IMR-90 (cell line): ENCODE results near the gene ZBTB7B. TPM values are rescaled to one million over a fixed set of nuclear protein-coding genes. Genes with fewer than 3 reads are reported as not detected.

Experiments
- ATAC-seq: fragments of 200-7000 bp; cut with Tn5 transposase; 2 replicates; pipeline ENCODE4 v1.9.1; 2020; ENCODE audit warnings: low read depth, mild to moderate bottlenecking, moderate library complexity
- BruUV-seq: library from RNA; stranded (reverse); fragments of 400-500 nt; replicated peaks from 2 replicates; lab custom pipeline; 2021; lab: Mats Ljungman, UMichigan
- CTCF ChIA-PET: fragments of 300-600 bp; formaldehyde crosslinking; extraction: SDS; loops from one replicate; lab custom pipeline; 2021; ENCODE audit warnings: antibody characterized with exemption; lab: Yijun Ruan, JAX
- POLR2A ChIA-PET: fragments of 300-600 bp; sonication (Branson Sonifier 250); formaldehyde crosslinking; loops from one replicate; lab custom pipeline; 2022; ENCODE audit warnings: antibody characterized with exemption; ENCODE audit not compliant: unreplicated experiment; lab: Charles Lee
- DNase-seq: peaks from one replicate; pipeline ENCODE4 v3.0.0; 2013
- H2AFZ ChIP-seq: replicated peaks from 2 replicates; pipeline ENCODE3; 2013; ENCODE audit warnings: low read length, mild to moderate bottlenecking; ENCODE audit not compliant: poor library complexity
- H2AK5ac ChIP-seq: 2 replicates; pipeline ENCODE4 v1.6.1; 2013; ENCODE audit warnings: low read depth, low read length, inconsistent platforms
- H2AK9ac ChIP-seq: replicated peaks from 2 replicates; pipeline ENCODE3; 2013; ENCODE audit warnings: mild to moderate bottlenecking, low read depth, low read length, moderate library complexity; ENCODE audit not compliant: poor library complexity
- H2BK120ac ChIP-seq: 2 replicates; pipeline ENCODE4 v1.6.1; 2013; ENCODE audit warnings: low read depth, low read length, inconsistent platforms
- H2BK15ac ChIP-seq: 3 replicates; pipeline ENCODE4 v1.6.1; 2013; ENCODE audit warnings: low read depth, low read length, inconsistent platforms
- H2BK20ac ChIP-seq: 2 replicates; pipeline ENCODE4 v1.6.1; 2013; ENCODE audit warnings: low read depth, mild to moderate bottlenecking, inconsistent platforms, low read length, moderate library complexity
- H2BK5ac ChIP-seq: 2 replicates; pipeline ENCODE4 v1.6.1; 2013; ENCODE audit warnings: mild to moderate bottlenecking, low read depth, low read length, inconsistent platforms; ENCODE audit not compliant: poor library complexity, severe bottlenecking
- H3K14ac ChIP-seq: replicated peaks from 2 replicates; pipeline ENCODE4 v1.6.1; 2013; ENCODE audit warnings: low read depth, low read length, inconsistent platforms
- H3K18ac ChIP-seq: 2 replicates; pipeline ENCODE4 v1.6.1; 2013; ENCODE audit warnings: low read depth, low read length, control low read depth
- H3K23ac ChIP-seq: 2 replicates; pipeline ENCODE4 v1.6.1; 2013; ENCODE audit warnings: low read depth, low read length, inconsistent platforms
- H3K27ac ChIP-seq: 2 replicates; pipeline ENCODE4 v1.5.1; 2013; ENCODE audit warnings: mild to moderate bottlenecking, control low read depth, low read length; ENCODE audit not compliant: insufficient read depth
- H3K27me3 ChIP-seq: 2 replicates; pipeline ENCODE4 v1.6.1; 2013; ENCODE audit warnings: low read length; ENCODE audit not compliant: control insufficient read depth, insufficient read depth
- H3K36me3 ChIP-seq: 2 replicates; pipeline ENCODE4 v1.6.1; 2013; ENCODE audit warnings: low read length, mixed read lengths; ENCODE audit not compliant: control insufficient read depth, insufficient read depth
- H3K4ac ChIP-seq: 2 replicates; pipeline ENCODE4 v1.6.1; 2013; ENCODE audit warnings: low read depth, low read length, inconsistent platforms
- H3K4me1 ChIP-seq: 2 replicates; pipeline ENCODE4 v1.6.1; 2013; ENCODE audit warnings: low read length, mixed read lengths; ENCODE audit not compliant: control insufficient read depth, insufficient read depth
- H3K4me2 ChIP-seq: 2 replicates; pipeline ENCODE4 v1.6.1; 2013; ENCODE audit warnings: low read depth, mild to moderate bottlenecking, control low read depth, low read length, moderate library complexity
- H3K4me3 ChIP-seq: 2 replicates; pipeline ENCODE4 v1.5.1; 2013; ENCODE audit warnings: low read depth, mild to moderate bottlenecking, control low read depth, low read length, moderate library complexity; ENCODE audit not compliant: insufficient read depth
- H3K56ac ChIP-seq: 2 replicates; pipeline ENCODE4 v1.6.1; 2013; ENCODE audit warnings: low read length, inconsistent platforms; ENCODE audit not compliant: insufficient read depth; ENCODE audit errors: extremely low read depth
- H3K79me1 ChIP-seq, 2 experiments: 2 replicates each; pipeline ENCODE4 v1.6.1; 2013; ENCODE audit warnings: low read length in 2 of 2, inconsistent platforms in 1 of 2, low read depth in 1 of 2
- H3K9ac ChIP-seq: 2 replicates; pipeline ENCODE4 v1.6.1; 2013; ENCODE audit warnings: low read depth, low read length, control low read depth
- H3K9me1 ChIP-seq: 2 replicates; pipeline ENCODE4 v1.6.1; 2013; ENCODE audit warnings: low read length, inconsistent platforms; ENCODE audit not compliant: insufficient read depth
- H3K9me3 ChIP-seq: 2 replicates; pipeline ENCODE4 v1.6.1; 2013; ENCODE audit warnings: low read length; ENCODE audit not compliant: control insufficient read depth, insufficient read depth
- H4K20me1 ChIP-seq: 2 replicates; pipeline ENCODE4 v1.6.1; 2013; ENCODE audit warnings: low read length, inconsistent platforms; ENCODE audit not compliant: insufficient read depth
- H4K5ac ChIP-seq: 2 replicates; pipeline ENCODE4 v1.6.1; 2013; ENCODE audit warnings: mild to moderate bottlenecking, low read depth, low read length, control low read depth
- H4K8ac ChIP-seq, 2 experiments: 2 replicates each; pipeline ENCODE4 v1.6.1; 2013; ENCODE audit warnings: low read depth in 2 of 2, low read length in 2 of 2, control low read depth in 1 of 2, inconsistent platforms in 1 of 2
- H4K91ac ChIP-seq: 2 replicates; pipeline ENCODE4 v1.6.1; 2013; ENCODE audit warnings: low read depth, low read length, inconsistent platforms; ENCODE audit not compliant: insufficient read depth
- CEBPB ChIP-seq: IDR thresholded peaks from 2 replicates; pipeline ENCODE4 v1.6.1; 2012; ENCODE audit warnings: low read depth, low read length, improper control_type of control experiment
- CHD1 ChIP-seq: IDR thresholded peaks from 2 replicates; pipeline ENCODE4 v1.6.1; 2012; ENCODE audit warnings: low read depth, low read length, improper control_type of control experiment
- CTCF ChIP-seq: conservative IDR thresholded peaks from 2 replicates; pipeline ENCODE4 v1.5.1; 2012; ENCODE audit warnings: mild to moderate bottlenecking, low read depth, low read length, improper control_type of control experiment
- ELK1 ChIP-seq: fragments of 150-350 bp; IDR thresholded peaks from 2 replicates; pipeline ENCODE4 v1.6.1; 2016; ENCODE audit warnings: low read depth, mild to moderate bottlenecking, low read length, moderate library complexity, borderline replicate concordance
- RCOR1 ChIP-seq: IDR thresholded peaks from 2 replicates; pipeline ENCODE4 v1.6.1; 2012; ENCODE audit warnings: mild to moderate bottlenecking, low read length, improper control_type of control experiment; ENCODE audit not compliant: insufficient replicate concordance
- WGBS, 2 experiments: methylation state at CpG; one replicate each; pipeline versions ENCODE4 v1.1.5 to v1.1.7; 2013; ENCODE audit warnings: missing lambda C conversion rate in 2 of 2; ENCODE audit not compliant: insufficient read length in 1 of 2; ENCODE audit errors: extremely low coverage in 2 of 2; 5-methylcytosine and 5-hydroxymethylcytosine counted together
- dilution Hi-C: fragments of 300-500 bp; cut with HindIII; formaldehyde crosslinking; loops from one replicate; pipeline ENCODE4 v1.14.3; 2018; ENCODE audit warnings: low sequenced_read_pairs; ENCODE audit not compliant: unreplicated experiment
- in situ Hi-C: fragments of 300-500 bp; cut with MboI; formaldehyde crosslinking; loops from 3 replicates; pipeline ENCODE4 v1.14.3; 2019; ENCODE audit warnings: low sequenced_read_pairs, inconsistent platforms, mixed read lengths
- intact Hi-C: fragments of 100-400 bp; cut with micrococcal nuclease; formaldehyde crosslinking; loops from 2 replicates; pipeline ENCODE4 v1.10.0; 2022
- polyA plus RNA-seq, 3 experiments: library from polyadenylated mRNA; depleted of rRNA; stranded (reverse); fragments of >200 nt; gene quantifications; 2 replicates each; pipeline ENCODE4 v1.2.3, GENCODE V29; 2012; ENCODE audit warnings: low replicate concordance in 1 of 3
- total RNA-seq: library from RNA; depleted of rRNA; stranded (reverse); fragments of >200 nt; gene quantifications from 2 replicates; pipeline ENCODE4 v1.2.3, GENCODE V29; 2012

The ZBTB7B gene
- total and polyA plus RNA-seq, 2 of the 4 experiments (the other 2 are of a cell fraction) = 7.7 to 17.4 TPM

DNA sequence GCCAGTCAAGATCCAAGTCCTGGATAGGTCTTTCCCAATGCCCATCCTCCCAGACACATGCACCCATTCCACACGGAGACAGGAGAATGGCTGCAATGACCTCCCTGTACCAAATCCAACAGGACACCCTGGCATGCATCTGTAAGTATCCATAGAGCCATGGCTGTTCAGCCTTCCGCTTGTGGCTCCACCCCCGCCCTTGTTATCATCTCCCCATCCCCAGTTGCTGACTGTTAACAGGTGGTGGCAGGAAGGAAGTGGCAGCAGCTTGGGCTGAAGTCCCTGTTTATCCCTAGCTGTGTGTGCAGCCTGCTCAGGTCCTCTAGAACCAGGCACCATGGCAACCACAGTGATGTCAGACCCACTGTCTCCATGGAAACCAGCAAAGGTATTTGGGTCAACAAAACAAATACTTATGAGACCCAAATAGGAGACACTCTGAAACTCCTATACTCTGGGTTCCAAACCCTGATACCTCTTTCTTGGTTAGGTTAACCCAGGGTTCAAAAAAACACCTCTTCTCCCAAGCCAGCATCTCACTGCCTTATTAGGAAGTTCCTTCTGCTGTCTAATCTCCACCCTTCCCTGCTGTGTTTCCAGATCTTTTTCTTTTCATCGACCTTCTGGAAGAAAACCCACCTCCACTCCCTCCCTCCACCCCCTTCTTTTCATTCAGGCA, 47.4 kb upstream of the ZBTB7B start:
- Histone ChIP-seq H3K9me1 (peaks cover 9% of the 10 kb centered on the region), H3K4me3 (peak overlapping the region; percentile 59), H4K5ac (no peak overlapping the region; the same call in 1 of the 2 replicates), H3K79me1 (peaks cover 8 to 47% of the 10 kb centered on the region in 2 experiments; a peak in 3 of 4 replicates), H3K36me3 (peaks cover 19% of the 10 kb centered on the region), H2AK9ac (peak overlapping the region; percentile 44), H3K27me3 (no peaks in the 10 kb centered on the region), H2AFZ (peak overlapping the region; percentile 63), H3K56ac (no peak overlapping the region), H3K14ac (no peak overlapping the region; the same call in 1 of the 2 replicates), H2BK15ac (no peak overlapping the region), H3K4me1 (peaks cover 11% of the 10 kb centered on the region), H3K9me3 (no peaks in the 10 kb centered on the region), H4K91ac (no peak overlapping the region), H2BK120ac (no peak overlapping the region), H3K18ac (no peak overlapping the region), H3K27ac (no peak overlapping the region), H4K20me1 (peaks cover 14% of the 10 kb centered on the region), H2BK5ac (no peak overlapping the region), H3K4ac (peak overlapping the region; percentile 73; the same call in 1 of the 2 replicates), H4K8ac (no peak overlapping the region; a peak in 1 of 4 replicates), H3K4me2 (peak overlapping the region; percentile 90), H3K23ac (no peak overlapping the region; the same call in 1 of the 2 replicates), H3K9ac (peak overlapping the region; percentile 81), H2AK5ac (peak overlapping the region; percentile 35; the same call in 1 of the 2 replicates), H2BK20ac (no peak overlapping the region)
- dilution Hi-C loops = no loop called here
- 6% methylated on average over 2 of the region's 4 CpGs; no CpG with 5 or more reads in 1 of the 2 experiments for WGBS, 2 experiments
- in situ Hi-C loops = loop anchor here (10.0 kb wide), 1 partner anchor 100 kb away; the partner anchor contains the start of gene ADAM15
- CTCF ChIA-PET = interaction anchor here (0.7 to 1.5 kb wide), 6 partner anchors 18 to 408 kb away, joined by 3 to 7 read pairs (median 4); partner anchors contain the start of genes KRTCAP2 and PMVK
- intact Hi-C loops = loop anchor here (5.0 kb wide), 1 partner anchor 107 kb away; the partner anchor contains the start of gene EFNA4
- 0 out of 2 replicates have a peak, but pooled peaks have one; percentile 48 for TF ChIP-seq CHD1
- 0 out of 2 replicates have a peak, but pooled peaks have one; percentile 2 for TF ChIP-seq CTCF
- TF ChIP-seq ELK1 = no peak
- TF ChIP-seq RCOR1 = no peak
- no peak for TF ChIP-seq CEBPB
- POLR2A ChIA-PET = interaction anchor here (0.8 to 1.2 kb wide), 5 partner anchors 15 to 103 kb away, joined by 3 to 7 read pairs (median 4); partner anchors contain the start of gene PMVK
- BruUV-seq = no TSS peak
- peak; percentile 82 for DNase-seq
- ATAC-seq = peak; percentile 28
